DMS79 treated with DMSO at 0.1 percent for 48 hours (cell line): ENCODE data around the gene PIK3C2G.
"Not testable (repeated sequence)": the region's sequence is repeated elsewhere in the genome, so short reads cannot be mapped to it uniquely, and the experiment has no call there.

Experiments
- DNase-seq: peaks from one replicate; lab custom pipeline; 2025; lab: John Stamatoyannopoulos, UW

Gene PIK3C2G, protein sequence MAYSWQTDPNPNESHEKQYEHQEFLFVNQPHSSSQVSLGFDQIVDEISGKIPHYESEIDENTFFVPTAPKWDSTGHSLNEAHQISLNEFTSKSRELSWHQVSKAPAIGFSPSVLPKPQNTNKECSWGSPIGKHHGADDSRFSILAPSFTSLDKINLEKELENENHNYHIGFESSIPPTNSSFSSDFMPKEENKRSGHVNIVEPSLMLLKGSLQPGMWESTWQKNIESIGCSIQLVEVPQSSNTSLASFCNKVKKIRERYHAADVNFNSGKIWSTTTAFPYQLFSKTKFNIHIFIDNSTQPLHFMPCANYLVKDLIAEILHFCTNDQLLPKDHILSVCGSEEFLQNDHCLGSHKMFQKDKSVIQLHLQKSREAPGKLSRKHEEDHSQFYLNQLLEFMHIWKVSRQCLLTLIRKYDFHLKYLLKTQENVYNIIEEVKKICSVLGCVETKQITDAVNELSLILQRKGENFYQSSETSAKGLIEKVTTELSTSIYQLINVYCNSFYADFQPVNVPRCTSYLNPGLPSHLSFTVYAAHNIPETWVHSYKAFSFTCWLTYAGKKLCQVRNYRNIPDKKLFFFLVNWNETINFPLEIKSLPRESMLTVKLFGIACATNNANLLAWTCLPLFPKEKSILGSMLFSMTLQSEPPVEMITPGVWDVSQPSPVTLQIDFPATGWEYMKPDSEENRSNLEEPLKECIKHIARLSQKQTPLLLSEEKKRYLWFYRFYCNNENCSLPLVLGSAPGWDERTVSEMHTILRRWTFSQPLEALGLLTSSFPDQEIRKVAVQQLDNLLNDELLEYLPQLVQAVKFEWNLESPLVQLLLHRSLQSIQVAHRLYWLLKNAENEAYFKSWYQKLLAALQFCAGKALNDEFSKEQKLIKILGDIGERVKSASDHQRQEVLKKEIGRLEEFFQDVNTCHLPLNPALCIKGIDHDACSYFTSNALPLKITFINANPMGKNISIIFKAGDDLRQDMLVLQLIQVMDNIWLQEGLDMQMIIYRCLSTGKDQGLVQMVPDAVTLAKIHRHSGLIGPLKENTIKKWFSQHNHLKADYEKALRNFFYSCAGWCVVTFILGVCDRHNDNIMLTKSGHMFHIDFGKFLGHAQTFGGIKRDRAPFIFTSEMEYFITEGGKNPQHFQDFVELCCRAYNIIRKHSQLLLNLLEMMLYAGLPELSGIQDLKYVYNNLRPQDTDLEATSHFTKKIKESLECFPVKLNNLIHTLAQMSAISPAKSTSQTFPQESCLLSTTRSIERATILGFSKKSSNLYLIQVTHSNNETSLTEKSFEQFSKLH (N-terminal part only)

DNA sequence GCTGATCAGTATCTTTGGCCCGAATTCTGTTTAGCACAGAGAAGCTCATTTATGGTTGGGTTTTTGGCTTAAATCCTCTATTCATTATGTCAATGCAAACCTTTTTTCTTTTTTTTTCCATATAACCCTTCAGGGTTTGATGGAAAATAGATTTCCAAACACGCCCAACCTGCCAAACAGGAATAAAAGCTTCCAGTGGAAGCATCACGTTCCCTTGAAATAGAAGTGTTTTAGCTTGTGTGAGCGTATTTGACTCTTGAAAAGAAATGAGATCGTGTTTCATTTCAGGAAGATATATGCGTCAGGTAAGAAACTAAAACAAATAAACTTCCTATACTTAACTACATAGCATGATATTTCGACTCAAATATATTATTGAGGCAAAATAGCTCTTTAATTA is at the start of gene PIK3C2G:
PIK3C2G (plus strand) TSS at position 246 of the 400 bp plus-strand sequence. CDS start 20,564 bp downstream, outside the sequence.
- no peak for DNase-seq

- DNase-seq, result no peak
These were observed 43.4 kb upstream of the PIK3C2G start for GRCh38 chr12:18217966-18218365.

- DNase-seq, result no peak
These were observed 39.6 kb upstream of the PIK3C2G start for GRCh38 chr12:18221726-18222125.

- no peak for DNase-seq
These were observed 38.6 kb upstream of the PIK3C2G start for GRCh38 chr12:18222699-18223098.

DNA sequence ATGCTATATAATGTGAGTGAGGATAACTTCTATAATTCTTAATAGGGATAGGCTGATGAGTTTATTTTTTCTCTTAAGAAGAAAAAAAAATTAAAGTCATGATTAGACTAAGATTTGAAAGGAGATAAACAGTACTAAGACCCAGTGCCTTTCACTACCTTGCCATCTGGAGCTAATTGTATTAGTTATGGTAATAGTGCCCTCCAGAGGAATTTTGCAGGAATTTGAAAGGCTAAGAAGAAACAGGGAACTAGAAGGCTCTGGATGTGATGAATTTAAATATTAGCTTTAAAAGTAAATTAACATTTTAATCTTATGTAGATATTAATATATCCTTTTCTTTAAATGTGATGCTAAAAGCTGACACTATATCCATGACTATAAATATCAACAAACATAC is 36.6 kb upstream of the PIK3C2G start:
- DNase-seq, result peak; percentile 57

- no peak for DNase-seq
These were observed 21.8 kb upstream of the PIK3C2G start for GRCh38 chr12:18239526-18239925.

- no peak for DNase-seq
These were observed 18.8 kb upstream of the PIK3C2G start for GRCh38 chr12:18242380-18243089.

GRCh38 chr12:18243238-18243637 is 18.1 kb upstream of the PIK3C2G start:
- no peak for DNase-seq

- no peak for DNase-seq
These were observed 15.3 kb upstream of the PIK3C2G start for GRCh38 chr12:18246066-18246465.

GRCh38 chr12:18250313-18250916 is 10.9 kb upstream of the PIK3C2G start:
- DNase-seq, result peak; percentile 83

DNA sequence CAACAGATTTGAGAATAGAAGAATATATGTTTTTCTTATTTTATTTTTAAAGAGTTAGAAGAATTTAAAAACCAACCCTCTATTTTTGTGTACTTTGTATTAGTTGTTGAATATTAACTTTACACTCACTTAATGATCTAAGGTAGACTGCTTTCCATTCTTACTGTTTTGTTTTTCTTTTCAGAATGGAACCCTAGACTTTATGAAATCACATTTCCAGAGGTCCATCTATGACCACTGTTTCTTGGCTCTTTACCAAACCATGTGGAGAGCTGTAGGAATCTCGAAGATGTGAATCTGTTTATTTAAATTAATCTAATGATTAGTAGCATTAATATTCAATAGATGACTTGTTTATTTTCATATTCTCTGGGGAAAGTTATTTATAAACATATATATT is 7.2 kb upstream of the PIK3C2G start:
- DNase-seq, result no peak

- DNase-seq, result not testable (repeated sequence)
These were observed 6.3 kb upstream of the PIK3C2G start for GRCh38 chr12:18255004-18255403.

- no peak for DNase-seq
These were observed 4.1 kb upstream of the PIK3C2G start for GRCh38 chr12:18257251-18257650.

DNA sequence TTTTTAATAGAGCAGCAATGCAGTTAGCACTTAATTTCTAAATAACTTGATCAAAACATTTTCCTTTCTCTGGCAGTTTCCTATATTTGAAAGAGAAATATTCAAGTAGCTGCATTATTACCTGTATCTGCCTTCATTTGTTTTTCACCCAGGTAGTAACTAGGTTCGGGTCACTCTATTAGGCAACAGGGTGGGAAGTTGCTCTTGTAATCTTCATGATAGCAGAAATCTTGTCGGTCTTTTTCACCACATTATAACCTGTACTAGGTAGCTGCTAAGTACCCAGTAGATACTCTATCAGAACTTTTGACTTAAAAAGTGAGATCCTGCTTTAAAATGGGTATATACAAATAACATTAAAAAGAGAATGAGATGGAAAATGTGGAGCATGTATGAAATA is 2.4 kb upstream of the PIK3C2G start:
- DNase-seq, result no peak

- no peak for DNase-seq
These were observed 1.2 kb upstream of the PIK3C2G start for GRCh38 chr12:18259906-18260682.

DNA sequence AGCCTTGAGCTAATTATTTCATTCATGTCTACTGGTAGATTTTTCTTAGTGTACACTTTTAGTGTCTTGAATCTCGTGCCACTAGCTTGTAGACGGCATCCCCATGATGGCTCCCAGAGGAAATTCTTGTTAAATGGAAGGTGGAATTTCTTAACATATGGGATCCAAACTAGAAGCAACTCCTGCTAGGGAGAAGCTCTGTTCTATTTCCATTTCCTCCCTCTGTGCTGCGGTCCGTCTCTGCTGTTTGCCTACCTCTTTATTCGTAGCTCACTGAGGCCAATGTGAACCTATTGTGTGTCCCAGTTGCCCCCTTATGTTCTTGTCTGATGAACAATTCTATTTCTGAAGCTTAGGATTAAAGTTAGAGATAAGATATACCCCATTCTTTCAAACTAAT is 588 bp downstream of the PIK3C2G start:
- DNase-seq, result no peak

DNA sequence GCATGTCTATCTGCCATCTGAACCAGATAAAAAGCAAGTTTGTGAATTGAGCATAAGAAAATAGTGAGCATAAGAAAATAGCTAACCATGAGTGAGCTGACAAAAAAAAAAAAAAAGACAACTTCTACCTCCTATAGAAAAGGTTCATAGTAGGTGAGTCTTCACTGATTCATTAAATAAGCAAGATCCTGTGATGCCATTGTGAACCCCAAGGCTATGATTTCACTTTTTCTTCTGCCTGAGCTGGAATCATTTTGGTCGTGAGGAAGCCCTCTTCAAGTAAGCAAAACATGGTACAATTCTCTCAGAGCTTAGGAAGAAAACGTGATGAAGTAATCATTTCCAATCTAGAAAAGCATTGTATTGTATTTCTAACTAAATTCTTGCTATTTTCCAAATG is 1.2 kb downstream of the PIK3C2G start:
- DNase-seq, result no peak

DNA sequence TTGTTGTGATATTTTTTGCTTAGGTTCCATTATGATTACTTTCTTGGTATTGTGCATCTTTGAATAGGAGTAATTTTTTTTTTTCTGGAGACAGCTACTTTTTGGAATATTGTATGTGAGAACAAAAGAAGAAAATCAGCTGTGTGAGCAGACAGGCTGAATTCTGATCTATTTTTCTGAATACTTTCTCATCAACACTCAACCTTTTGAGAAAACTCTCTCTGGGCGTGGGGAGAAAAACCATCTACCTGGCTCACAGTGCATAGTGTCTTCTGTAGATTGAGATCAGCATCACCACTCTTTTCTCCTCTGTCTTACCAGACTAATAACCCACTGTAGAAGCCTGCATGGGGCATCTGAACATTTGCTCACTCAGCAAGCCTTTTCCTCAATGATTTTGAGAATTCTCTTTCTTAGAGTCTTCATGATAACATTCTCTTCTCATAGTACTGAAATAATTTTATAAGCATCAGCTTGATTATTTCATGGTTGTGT is 3.3 kb downstream of the PIK3C2G start:
- DNase-seq, result no peak

GRCh38 chr12:18267427-18268099 is 6.2 kb downstream of the PIK3C2G start:
- no peak for DNase-seq
